Liver (tissue), 3 donors: ENCODE data around the gene GGCX.

Experiments
- HNF4G ChIP-seq: IDR thresholded peaks from 2 replicates; pipeline ENCODE4 v1.6.1; 2016; ENCODE audit warnings: antibody characterized with exemption
- JUND ChIP-seq, 2 donors: IDR thresholded peaks; 2 replicates each; pipeline ENCODE4 v1.6.1; 2016; ENCODE audit warnings: antibody characterized with exemption in 2 of 2
- TF ChIP-seq, protein P1 (sequence below): fragments of 150-350 bp; IDR thresholded peaks from 2 replicates; pipeline ENCODE4 v1.5.1; 2017; ENCODE audit warnings: improper control_type of control experiment, low read depth, low read length; ENCODE audit not compliant: missing input control
- TF ChIP-seq, protein P2 (sequence below): IDR thresholded peaks from 2 replicates; pipeline ENCODE4 v1.6.1; 2016; ENCODE audit warnings: antibody characterized with exemption
- TF ChIP-seq, protein P3 (sequence below): IDR thresholded peaks from 2 replicates; pipeline ENCODE4 v1.6.1; 2016; ENCODE audit warnings: antibody characterized with exemption, mild to moderate bottlenecking
- TF ChIP-seq, protein P4 (sequence below): IDR thresholded peaks from 2 replicates; pipeline ENCODE4 v1.6.1; 2016; ENCODE audit warnings: antibody characterized with exemption
- TF ChIP-seq, protein P5 (sequence below): IDR thresholded peaks from 2 replicates; pipeline ENCODE4 v1.6.1; 2016; ENCODE audit warnings: antibody characterized with exemption
- donor health status: healthy.
- donor health status: healthy.

DNA sequence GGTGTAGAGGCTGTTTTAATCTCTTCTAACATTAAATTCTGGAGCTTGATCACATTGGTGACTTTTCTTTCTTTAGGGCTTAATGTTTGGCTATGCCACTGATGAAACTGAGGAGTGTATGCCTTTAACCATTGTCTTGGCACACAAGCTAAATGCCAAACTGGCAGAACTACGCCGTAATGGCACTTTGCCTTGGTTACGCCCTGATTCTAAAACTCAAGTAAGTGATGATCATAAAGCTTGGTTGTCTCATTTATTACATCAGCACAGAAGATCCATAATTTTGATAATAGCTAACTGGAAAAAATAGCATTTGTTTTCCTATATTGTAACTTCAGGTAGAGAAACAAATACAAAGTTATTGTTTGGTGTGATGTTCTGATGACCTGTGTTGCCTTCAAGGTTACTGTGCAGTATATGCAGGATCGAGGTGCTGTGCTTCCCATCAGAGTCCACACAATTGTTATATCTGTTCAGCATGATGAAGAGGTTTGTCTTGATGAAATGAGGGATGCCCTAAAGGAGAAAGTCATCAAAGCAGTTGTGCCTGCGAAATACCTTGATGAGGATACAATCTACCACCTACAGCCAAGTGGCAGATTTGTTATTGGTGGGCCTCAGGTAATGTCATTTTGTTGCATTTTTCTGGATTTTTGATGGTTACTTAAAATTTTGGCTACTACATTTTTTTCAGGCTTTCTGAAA is 19.4 kb downstream of the GGCX start:
- TF ChIP-seq, protein P1, sequence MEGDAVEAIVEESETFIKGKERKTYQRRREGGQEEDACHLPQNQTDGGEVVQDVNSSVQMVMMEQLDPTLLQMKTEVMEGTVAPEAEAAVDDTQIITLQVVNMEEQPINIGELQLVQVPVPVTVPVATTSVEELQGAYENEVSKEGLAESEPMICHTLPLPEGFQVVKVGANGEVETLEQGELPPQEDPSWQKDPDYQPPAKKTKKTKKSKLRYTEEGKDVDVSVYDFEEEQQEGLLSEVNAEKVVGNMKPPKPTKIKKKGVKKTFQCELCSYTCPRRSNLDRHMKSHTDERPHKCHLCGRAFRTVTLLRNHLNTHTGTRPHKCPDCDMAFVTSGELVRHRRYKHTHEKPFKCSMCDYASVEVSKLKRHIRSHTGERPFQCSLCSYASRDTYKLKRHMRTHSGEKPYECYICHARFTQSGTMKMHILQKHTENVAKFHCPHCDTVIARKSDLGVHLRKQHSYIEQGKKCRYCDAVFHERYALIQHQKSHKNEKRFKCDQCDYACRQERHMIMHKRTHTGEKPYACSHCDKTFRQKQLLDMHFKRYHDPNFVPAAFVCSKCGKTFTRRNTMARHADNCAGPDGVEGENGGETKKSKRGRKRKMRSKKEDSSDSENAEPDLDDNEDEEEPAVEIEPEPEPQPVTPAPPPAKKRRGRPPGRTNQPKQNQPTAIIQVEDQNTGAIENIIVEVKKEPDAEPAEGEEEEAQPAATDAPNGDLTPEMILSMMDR, result no peak
- TF ChIP-seq, protein P2, sequence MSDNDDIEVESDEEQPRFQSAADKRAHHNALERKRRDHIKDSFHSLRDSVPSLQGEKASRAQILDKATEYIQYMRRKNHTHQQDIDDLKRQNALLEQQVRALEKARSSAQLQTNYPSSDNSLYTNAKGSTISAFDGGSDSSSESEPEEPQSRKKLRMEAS, result no peak
- TF ChIP-seq JUND (IDR thresholded peaks at IDR 0.05), result no peak
- TF ChIP-seq, protein P3, sequence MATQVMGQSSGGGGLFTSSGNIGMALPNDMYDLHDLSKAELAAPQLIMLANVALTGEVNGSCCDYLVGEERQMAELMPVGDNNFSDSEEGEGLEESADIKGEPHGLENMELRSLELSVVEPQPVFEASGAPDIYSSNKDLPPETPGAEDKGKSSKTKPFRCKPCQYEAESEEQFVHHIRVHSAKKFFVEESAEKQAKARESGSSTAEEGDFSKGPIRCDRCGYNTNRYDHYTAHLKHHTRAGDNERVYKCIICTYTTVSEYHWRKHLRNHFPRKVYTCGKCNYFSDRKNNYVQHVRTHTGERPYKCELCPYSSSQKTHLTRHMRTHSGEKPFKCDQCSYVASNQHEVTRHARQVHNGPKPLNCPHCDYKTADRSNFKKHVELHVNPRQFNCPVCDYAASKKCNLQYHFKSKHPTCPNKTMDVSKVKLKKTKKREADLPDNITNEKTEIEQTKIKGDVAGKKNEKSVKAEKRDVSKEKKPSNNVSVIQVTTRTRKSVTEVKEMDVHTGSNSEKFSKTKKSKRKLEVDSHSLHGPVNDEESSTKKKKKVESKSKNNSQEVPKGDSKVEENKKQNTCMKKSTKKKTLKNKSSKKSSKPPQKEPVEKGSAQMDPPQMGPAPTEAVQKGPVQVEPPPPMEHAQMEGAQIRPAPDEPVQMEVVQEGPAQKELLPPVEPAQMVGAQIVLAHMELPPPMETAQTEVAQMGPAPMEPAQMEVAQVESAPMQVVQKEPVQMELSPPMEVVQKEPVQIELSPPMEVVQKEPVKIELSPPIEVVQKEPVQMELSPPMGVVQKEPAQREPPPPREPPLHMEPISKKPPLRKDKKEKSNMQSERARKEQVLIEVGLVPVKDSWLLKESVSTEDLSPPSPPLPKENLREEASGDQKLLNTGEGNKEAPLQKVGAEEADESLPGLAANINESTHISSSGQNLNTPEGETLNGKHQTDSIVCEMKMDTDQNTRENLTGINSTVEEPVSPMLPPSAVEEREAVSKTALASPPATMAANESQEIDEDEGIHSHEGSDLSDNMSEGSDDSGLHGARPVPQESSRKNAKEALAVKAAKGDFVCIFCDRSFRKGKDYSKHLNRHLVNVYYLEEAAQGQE, result no peak
- no peak for TF ChIP-seq HNF4G
- TF ChIP-seq, protein P4, sequence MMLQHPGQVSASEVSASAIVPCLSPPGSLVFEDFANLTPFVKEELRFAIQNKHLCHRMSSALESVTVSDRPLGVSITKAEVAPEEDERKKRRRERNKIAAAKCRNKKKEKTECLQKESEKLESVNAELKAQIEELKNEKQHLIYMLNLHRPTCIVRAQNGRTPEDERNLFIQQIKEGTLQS, result no peak
- TF ChIP-seq, protein P5, sequence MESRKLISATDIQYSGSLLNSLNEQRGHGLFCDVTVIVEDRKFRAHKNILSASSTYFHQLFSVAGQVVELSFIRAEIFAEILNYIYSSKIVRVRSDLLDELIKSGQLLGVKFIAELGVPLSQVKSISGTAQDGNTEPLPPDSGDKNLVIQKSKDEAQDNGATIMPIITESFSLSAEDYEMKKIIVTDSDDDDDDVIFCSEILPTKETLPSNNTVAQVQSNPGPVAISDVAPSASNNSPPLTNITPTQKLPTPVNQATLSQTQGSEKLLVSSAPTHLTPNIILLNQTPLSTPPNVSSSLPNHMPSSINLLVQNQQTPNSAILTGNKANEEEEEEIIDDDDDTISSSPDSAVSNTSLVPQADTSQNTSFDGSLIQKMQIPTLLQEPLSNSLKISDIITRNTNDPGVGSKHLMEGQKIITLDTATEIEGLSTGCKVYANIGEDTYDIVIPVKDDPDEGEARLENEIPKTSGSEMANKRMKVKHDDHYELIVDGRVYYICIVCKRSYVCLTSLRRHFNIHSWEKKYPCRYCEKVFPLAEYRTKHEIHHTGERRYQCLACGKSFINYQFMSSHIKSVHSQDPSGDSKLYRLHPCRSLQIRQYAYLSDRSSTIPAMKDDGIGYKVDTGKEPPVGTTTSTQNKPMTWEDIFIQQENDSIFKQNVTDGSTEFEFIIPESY, result no peak
